ENCODE results near the gene ALLC.

DNA sequence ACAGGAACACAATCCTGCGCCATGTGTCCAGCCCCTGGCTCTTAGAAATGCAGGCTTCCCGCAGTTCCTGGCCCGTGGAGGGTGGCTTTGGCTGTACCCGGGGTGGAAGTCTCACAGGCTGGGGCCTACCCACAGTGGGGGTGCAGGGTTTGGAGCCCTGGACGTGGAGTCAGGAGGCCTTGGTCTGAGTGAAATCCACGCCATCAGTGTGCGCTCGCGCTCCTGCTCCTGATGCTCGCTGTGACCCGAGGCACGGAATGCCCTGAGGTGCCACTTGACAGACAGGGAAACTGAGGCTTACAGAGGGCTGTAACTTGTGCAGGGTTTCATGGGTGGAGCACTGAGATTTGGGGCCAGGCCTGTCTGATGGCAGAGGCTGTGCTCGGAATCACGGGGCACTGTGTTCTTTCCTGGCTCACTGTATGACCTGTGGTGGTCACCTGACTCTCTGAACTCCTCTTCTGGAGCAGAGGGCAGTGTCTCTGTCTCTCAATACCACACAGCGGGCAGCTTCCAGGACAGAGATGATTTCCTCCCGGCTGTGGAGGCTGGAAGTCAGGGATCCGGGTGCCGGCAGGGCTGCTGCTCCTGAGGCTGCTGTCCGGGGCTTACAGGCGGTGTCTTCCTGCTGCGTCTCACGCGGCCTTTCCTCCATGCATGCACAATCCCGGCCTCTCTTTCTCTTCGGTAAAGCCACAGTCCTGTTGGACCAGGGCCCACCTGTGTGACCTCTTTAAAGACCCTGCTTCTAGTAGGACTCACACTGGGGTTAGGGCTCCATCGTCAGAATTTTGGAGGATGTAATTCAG lies 25.9 kb upstream of the ALLC start:
- TF ChIP-seq POLR2A (IDR thresholded peaks at IDR 0.05): no peak
- TF ChIP-seq, protein P1, sequence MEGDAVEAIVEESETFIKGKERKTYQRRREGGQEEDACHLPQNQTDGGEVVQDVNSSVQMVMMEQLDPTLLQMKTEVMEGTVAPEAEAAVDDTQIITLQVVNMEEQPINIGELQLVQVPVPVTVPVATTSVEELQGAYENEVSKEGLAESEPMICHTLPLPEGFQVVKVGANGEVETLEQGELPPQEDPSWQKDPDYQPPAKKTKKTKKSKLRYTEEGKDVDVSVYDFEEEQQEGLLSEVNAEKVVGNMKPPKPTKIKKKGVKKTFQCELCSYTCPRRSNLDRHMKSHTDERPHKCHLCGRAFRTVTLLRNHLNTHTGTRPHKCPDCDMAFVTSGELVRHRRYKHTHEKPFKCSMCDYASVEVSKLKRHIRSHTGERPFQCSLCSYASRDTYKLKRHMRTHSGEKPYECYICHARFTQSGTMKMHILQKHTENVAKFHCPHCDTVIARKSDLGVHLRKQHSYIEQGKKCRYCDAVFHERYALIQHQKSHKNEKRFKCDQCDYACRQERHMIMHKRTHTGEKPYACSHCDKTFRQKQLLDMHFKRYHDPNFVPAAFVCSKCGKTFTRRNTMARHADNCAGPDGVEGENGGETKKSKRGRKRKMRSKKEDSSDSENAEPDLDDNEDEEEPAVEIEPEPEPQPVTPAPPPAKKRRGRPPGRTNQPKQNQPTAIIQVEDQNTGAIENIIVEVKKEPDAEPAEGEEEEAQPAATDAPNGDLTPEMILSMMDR (IDR thresholded peaks at IDR 0.05 in 4 of 5, conservative IDR thresholded peaks at IDR 0.05 in 1 of 5): no peak

Data from gastrocnemius medialis (tissue), 4 donors.